ENCODE data around the gene PIGH.

GRCh38 chr14:67638642-67639041 is 38.6 kb upstream of the PIGH start:
- TF ChIP-seq CTCF (IDR thresholded peaks at IDR 0.05), result no peak
- no peak for TF ChIP-seq POLR2A (IDR thresholded peaks at IDR 0.05)
- TF ChIP-seq EP300 (IDR thresholded peaks at IDR 0.05), result no peak

Data from tibial nerve (tissue), 4 donors.